ENCODE measurements around the gene NRXN3. TPM values are rescaled to one million over a fixed set of nuclear protein-coding genes. Genes with fewer than 3 reads are reported as not detected.

Gene NRXN3
- total and polyA plus RNA-seq, 2 of the 13 experiments (the other 11 are each of a cell fraction or from before 2014, with no cell fraction given) = 0.03 TPM; not detected in 1

- Histone ChIP-seq H3K4me3 (replicated peaks in 1 of 3; ENCODE audit: insufficient read depth in 1 of 3, low read depth in 2 of 3, low read length in 3 of 3) (no peak overlapping the region), H4K20me1 (ENCODE audit: insufficient read depth, low read length) (no peaks in the 10 kb centered on the region), H3K27ac (ENCODE audit: extremely low read length, insufficient read depth, low read length) (no peak overlapping the region), H3K4me2 (ENCODE audit: low read depth, low read length) (no peak overlapping the region), H3K9me3 (ENCODE audit: low read length) (peaks cover 85% of the 10 kb centered on the region), H3K36me3 (replicated peaks in 1 of 2; ENCODE audit: control insufficient read depth in 1 of 2, insufficient read depth in 2 of 2, low read length in 2 of 2) (no peaks in the 10 kb centered on the region), H3K9ac (ENCODE audit: insufficient read depth, low read depth, low read length) (no peak overlapping the region), H2AFZ (ENCODE audit: low read length) (no peak overlapping the region), H3K4me1 (ENCODE audit: insufficient read depth, low read length) (no peaks in the 10 kb centered on the region), H3K27me3 (ENCODE audit: control insufficient read depth in 1 of 2, insufficient read depth in 2 of 2, low read length in 2 of 2) (no peaks in the 10 kb centered on the region), H3K79me2 (ENCODE audit: insufficient read depth, low read length) (no peaks in the 10 kb centered on the region)
- 50% methylated on average over 2 of the region's 2 CpGs for WGBS (ENCODE audit: low lambda C conversion rate)
- BruUV-seq (replicated peaks) = no TSS peak
- intact Hi-C loops (cut with micrococcal nuclease; ENCODE audit: unreplicated experiment) (no loop called here), in situ Hi-C loops (cut with HindIII; ENCODE audit: extremely low pct_ligation_motif_present, low pct_unique_long_range_greater_than_20kb) (no loop called here)
- no peak for DNase-seq (ENCODE audit: low spot score)
- ATAC-seq = no peak
- FAIRE-seq = no peak
- no peak for TF ChIP-seq TOE1 (CRISPR knock-in tag; IDR thresholded peaks at IDR 0.05)
- TF ChIP-seq NFRKB (IDR thresholded peaks at IDR 0.05) = no peak
- no peak for TF ChIP-seq ZSCAN20 (CRISPR knock-in tag; IDR thresholded peaks at IDR 0.05; ENCODE audit: borderline replicate concordance)
- no peak for TF ChIP-seq ZNF343 (CRISPR knock-in tag; IDR thresholded peaks at IDR 0.05)
- TF ChIP-seq, protein P1, sequence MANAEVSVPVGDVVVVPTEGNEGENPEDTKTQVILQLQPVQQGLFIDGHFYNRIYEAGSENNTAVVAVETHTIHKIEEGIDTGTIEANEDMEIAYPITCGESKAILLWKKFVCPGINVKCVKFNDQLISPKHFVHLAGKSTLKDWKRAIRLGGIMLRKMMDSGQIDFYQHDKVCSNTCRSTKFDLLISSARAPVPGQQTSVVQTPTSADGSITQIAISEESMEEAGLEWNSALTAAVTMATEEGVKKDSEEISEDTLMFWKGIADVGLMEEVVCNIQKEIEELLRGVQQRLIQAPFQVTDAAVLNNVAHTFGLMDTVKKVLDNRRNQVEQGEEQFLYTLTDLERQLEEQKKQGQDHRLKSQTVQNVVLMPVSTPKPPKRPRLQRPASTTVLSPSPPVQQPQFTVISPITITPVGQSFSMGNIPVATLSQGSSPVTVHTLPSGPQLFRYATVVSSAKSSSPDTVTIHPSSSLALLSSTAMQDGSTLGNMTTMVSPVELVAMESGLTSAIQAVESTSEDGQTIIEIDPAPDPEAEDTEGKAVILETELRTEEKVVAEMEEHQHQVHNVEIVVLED (CRISPR knock-in tag; IDR thresholded peaks at IDR 0.05; ENCODE audit: borderline replicate concordance) = no peak
- TF ChIP-seq, protein P2, sequence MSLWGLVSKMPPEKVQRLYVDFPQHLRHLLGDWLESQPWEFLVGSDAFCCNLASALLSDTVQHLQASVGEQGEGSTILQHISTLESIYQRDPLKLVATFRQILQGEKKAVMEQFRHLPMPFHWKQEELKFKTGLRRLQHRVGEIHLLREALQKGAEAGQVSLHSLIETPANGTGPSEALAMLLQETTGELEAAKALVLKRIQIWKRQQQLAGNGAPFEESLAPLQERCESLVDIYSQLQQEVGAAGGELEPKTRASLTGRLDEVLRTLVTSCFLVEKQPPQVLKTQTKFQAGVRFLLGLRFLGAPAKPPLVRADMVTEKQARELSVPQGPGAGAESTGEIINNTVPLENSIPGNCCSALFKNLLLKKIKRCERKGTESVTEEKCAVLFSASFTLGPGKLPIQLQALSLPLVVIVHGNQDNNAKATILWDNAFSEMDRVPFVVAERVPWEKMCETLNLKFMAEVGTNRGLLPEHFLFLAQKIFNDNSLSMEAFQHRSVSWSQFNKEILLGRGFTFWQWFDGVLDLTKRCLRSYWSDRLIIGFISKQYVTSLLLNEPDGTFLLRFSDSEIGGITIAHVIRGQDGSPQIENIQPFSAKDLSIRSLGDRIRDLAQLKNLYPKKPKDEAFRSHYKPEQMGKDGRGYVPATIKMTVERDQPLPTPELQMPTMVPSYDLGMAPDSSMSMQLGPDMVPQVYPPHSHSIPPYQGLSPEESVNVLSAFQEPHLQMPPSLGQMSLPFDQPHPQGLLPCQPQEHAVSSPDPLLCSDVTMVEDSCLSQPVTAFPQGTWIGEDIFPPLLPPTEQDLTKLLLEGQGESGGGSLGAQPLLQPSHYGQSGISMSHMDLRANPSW (CRISPR knock-in tag; IDR thresholded peaks at IDR 0.05; ENCODE audit: borderline replicate concordance) = no peak
- TF ChIP-seq ZBTB3 (CRISPR knock-in tag; IDR thresholded peaks at IDR 0.05; ENCODE audit: borderline replicate concordance, low read depth) = no peak
- no peak for TF ChIP-seq ZNF747 (CRISPR knock-in tag; IDR thresholded peaks at IDR 0.05; ENCODE audit: borderline replicate concordance)
- TF ChIP-seq CAMTA2 (CRISPR knock-in tag; IDR thresholded peaks at IDR 0.05; ENCODE audit: borderline replicate concordance) = no peak
- TF ChIP-seq ZNF274 (CRISPR knock-in tag; IDR thresholded peaks at IDR 0.05) = no peak
- TF ChIP-seq CEBPB (IDR thresholded peaks at IDR 0.05; ENCODE audit: borderline replicate concordance, low read depth, low read length) = no peak
- TF ChIP-seq SOX5 (CRISPR knock-in tag; IDR thresholded peaks at IDR 0.05; ENCODE audit: borderline replicate concordance) = no peak
- TF ChIP-seq ETV6 (CRISPR knock-in tag; conservative IDR thresholded peaks at IDR 0.05) = no peak
- no peak for TF ChIP-seq ZNF773 (CRISPR knock-in tag; IDR thresholded peaks at IDR 0.05; ENCODE audit: borderline replicate concordance)
- TF ChIP-seq ZNF446 (CRISPR knock-in tag; IDR thresholded peaks at IDR 0.05) = no peak
- no peak for TF ChIP-seq EP300 (IDR thresholded peaks at IDR 0.05; ENCODE audit: low read depth in 2 of 2, low read length in 2 of 2)
- no peak for TF ChIP-seq EP300 (CRISPR knock-in tag; IDR thresholded peaks at IDR 0.05; ENCODE audit: borderline replicate concordance)
- no peak for TF ChIP-seq ZBTB42 (CRISPR knock-in tag; IDR thresholded peaks at IDR 0.05)
- no peak for TF ChIP-seq ZNF34 (CRISPR knock-in tag; IDR thresholded peaks at IDR 0.05; ENCODE audit: borderline replicate concordance)
- ChIA-PET POLR2A (no interaction called here), CTCF (ENCODE audit: low intra/inter-chr PET ratio, low total read pairs) (no interaction called here)
Observed at GRCh38 chr14:79788346-79788745, 1618.2 kb downstream of the NRXN3 start.

Measured in HepG2 (cell line).